Mononuclear cell (primary cell): ENCODE data around the gene LRRC55. TPM values are rescaled to one million over a fixed set of nuclear protein-coding genes. Genes with fewer than 3 reads are reported as not detected.

ENCODE experiments used
- H3K27me3 ChIP-seq: 2 replicates; pipeline ENCODE4 v1.6.0; 2011; ENCODE audit warnings: low read length, control low read depth; ENCODE audit not compliant: insufficient read depth
- H3K4me1 ChIP-seq: 2 replicates; pipeline ENCODE4 v1.5.1; 2011; ENCODE audit warnings: mild to moderate bottlenecking, low read length, control low read depth; ENCODE audit not compliant: insufficient read depth
- H3K4me3 ChIP-seq: 2 replicates; pipeline ENCODE4 v1.5.1; 2011; ENCODE audit warnings: mild to moderate bottlenecking, low read length, moderate library complexity
- H3K9me3 ChIP-seq: 2 replicates; pipeline ENCODE4 v1.5.1; 2011; ENCODE audit warnings: low read depth, mild to moderate bottlenecking, control low read depth, low read length
- total RNA-seq: library from RNA; depleted of rRNA; stranded (reverse); fragments of >200 nt; gene quantifications from one replicate; pipeline ENCODE4 v1.2.3, GENCODE V29; 2012

The LRRC55 gene
- total RNA-seq, 1 donor: not detected

GRCh38 chr11:57203882-57204480, 22.2 kb downstream of the LRRC55 start:
- Histone ChIP-seq H3K4me1 (no peaks in the 10 kb centered on the region), H3K27me3 (no peaks in the 10 kb centered on the region), H3K9me3 (no peaks in the 10 kb centered on the region), H3K4me3 (no peak overlapping the region)

DNA sequence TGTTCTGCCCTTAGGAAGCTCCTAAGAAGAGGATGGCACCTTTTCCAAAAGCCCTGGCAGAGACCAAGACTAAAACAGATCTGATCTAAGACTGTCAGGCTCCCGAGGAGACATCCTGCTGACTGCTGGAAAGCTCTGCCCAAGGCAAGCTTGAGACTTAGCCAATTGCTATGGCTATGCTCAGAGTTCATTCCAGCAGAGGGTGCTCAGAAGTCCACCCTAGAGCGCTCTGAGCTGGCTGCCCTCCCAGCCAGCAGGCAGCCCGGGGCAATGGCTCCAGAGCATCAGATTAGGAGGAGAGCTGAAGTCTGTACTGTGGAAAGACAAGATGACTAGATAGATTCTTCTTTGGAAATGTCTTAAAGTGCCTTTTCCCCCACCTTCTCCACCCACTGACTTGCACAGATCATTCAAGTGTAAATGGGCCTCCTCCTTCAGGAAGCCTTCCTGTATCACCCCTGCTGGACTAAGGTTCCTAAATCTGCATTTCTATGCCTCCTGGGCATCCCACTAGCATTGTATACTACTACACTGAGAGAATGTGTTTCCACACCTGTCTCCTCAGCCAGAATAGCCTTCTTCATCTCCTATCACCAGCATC, 23.4 kb downstream of the LRRC55 start:
- H3K4me1 ChIP-seq: no peaks in the 10 kb centered on the region
- no peak overlapping the region for H3K4me3 ChIP-seq
- no peaks in the 10 kb centered on the region for H3K27me3 ChIP-seq
- no peaks in the 10 kb centered on the region for H3K9me3 ChIP-seq

GRCh38 chr11:57207168-57207567, 25.4 kb downstream of the LRRC55 start:
- H3K4me3 ChIP-seq: no peak overlapping the region
- H3K27me3 ChIP-seq: no peaks in the 10 kb centered on the region
- H3K9me3 ChIP-seq: no peaks in the 10 kb centered on the region
- no peaks in the 10 kb centered on the region for H3K4me1 ChIP-seq

DNA sequence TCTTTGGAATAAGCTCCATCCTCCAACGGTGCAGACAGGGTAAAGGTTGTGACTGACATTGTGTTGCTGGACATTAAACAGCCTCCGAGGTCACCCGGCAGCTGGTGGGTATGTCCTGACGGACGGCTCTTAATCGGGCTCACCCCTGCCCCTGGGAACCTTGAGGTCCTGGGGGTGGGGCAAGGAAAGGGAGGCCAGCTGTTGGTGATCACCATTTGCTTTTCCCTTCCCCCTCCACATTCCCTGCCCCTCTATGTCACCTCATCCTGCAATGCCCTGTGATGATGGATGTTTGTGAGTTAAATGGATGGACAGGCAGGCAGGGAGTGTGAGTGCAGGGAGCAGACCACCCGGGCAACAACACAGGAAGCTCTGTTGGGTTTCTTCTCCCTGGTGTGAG, 29.0 kb downstream of the LRRC55 start:
- no peaks in the 10 kb centered on the region for H3K4me1 ChIP-seq
- H3K27me3 ChIP-seq: no peaks in the 10 kb centered on the region
- no peak overlapping the region for H3K4me3 ChIP-seq
- no peaks in the 10 kb centered on the region for H3K9me3 ChIP-seq

DNA sequence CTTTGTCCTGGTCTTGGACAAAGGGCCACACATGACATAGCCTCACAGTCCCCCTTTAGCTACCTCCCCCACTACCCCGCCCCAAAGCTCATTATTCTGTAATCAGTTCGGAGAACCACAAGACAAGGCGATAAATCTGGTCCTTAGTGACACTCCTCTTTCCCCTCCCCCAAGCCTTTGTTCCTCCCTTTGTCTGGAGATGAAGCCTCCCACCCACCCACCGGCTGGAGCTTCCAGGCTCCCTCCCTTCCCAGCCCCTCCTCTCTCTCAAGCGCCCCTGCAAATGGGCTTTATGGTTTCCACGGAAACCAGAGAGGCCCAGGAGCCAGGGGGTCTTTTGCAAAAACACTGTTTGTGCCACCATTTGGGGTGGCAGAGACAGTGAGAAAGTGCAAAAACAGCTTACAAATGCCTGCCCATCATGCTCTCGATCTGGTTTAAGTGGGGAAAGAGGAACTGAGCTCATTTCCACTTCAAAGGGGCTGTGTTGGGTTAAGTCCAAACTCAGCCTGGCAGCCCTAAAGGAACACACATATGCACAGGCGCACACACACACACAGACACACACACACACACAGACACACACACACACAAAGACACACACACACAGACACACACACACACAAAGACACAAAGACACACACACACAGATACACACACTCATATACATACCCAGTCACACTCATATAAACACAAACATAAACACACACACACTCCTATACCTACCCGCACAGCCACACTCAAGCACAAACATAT, 31.8 kb downstream of the LRRC55 start:
- H3K27me3 ChIP-seq: no peaks in the 10 kb centered on the region
- no peaks in the 10 kb centered on the region for H3K4me1 ChIP-seq
- H3K4me3 ChIP-seq: no peak overlapping the region
- H3K9me3 ChIP-seq: no peaks in the 10 kb centered on the region

- Histone ChIP-seq H3K27me3 (no peaks in the 10 kb centered on the region), H3K4me3 (no peak overlapping the region), H3K4me1 (peaks cover 4% of the 10 kb centered on the region), H3K9me3 (no peaks in the 10 kb centered on the region)
These were observed 32.3 kb downstream of the LRRC55 start for GRCh38 chr11:57214098-57214417.

DNA sequence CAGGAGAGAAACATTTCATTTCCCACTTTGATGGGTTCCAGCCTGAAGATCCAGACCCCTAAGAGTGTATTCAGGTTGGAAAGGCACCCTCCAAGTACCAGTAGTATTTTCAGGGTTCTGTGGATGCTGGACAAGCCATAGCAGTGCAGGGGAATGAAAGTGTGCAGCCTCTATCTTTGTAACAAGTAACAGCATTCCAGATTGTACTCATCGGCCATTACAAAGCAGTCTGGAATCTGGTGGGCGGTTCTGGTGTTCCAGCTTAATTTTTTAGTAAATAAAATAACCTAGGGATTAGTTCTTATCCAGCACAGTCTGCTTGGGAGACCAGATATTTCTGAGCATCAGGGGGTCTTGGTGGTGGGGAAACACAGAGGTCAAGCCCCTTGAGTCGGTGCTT, 32.7 kb downstream of the LRRC55 start:
- Histone ChIP-seq H3K27me3 (no peaks in the 10 kb centered on the region), H3K4me1 (peaks cover 4% of the 10 kb centered on the region), H3K9me3 (no peaks in the 10 kb centered on the region), H3K4me3 (no peak overlapping the region)

- Histone ChIP-seq H3K4me3 (no peak overlapping the region), H3K27me3 (no peaks in the 10 kb centered on the region), H3K4me1 (peaks cover 4% of the 10 kb centered on the region), H3K9me3 (no peaks in the 10 kb centered on the region)
These were observed 34.7 kb downstream of the LRRC55 start for GRCh38 chr11:57216463-57216862.

GRCh38 chr11:57217053-57217452, 35.3 kb downstream of the LRRC55 start:
- Histone ChIP-seq H3K4me1 (peaks cover 4% of the 10 kb centered on the region), H3K4me3 (no peak overlapping the region), H3K9me3 (no peaks in the 10 kb centered on the region)

DNA sequence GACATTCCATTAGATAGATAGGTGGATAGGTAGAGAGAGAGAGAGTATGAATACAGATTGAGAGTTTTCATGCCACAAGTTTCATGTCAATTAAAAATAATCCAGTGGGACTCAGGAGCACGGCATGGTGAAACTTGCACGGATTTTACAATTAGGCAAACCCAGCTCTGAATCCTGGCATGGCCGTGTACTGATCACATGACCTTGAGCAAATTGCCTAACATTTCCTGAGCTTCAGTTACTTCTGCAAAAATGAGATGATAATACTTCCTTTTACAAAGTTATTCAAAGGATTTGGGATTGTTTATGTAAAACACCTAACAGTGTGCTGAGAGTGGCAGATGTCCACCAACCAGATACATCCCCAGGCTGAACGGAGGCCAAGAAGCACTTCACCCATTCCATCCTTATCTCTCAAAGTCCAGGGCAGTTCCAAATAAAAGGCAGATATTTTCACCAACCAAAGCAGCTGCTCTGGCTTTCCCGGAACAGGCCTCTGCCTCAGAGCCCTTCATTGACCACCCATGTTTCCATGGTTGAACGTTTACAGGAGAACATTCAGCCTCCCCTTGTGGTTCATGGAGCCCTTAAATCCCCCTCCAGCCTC, 37.4 kb downstream of the LRRC55 start:
- no peaks in the 10 kb centered on the region for H3K9me3 ChIP-seq
- no peaks in the 10 kb centered on the region for H3K27me3 ChIP-seq
- no peak overlapping the region for H3K4me3 ChIP-seq
- H3K4me1 ChIP-seq: peaks cover 4% of the 10 kb centered on the region

More at GRCh38 chr11:57217053-57217452, 35.3 kb downstream of the LRRC55 start:
- H3K27me3 ChIP-seq: no peaks in the 10 kb centered on the region

GRCh38 chr11:57222239-57222638, 40.5 kb downstream of the LRRC55 start:
- Histone ChIP-seq H3K4me3 (no peak overlapping the region), H3K4me1 (peaks cover 4% of the 10 kb centered on the region), H3K27me3 (peaks cover 4% of the 10 kb centered on the region), H3K9me3 (no peaks in the 10 kb centered on the region)

DNA sequence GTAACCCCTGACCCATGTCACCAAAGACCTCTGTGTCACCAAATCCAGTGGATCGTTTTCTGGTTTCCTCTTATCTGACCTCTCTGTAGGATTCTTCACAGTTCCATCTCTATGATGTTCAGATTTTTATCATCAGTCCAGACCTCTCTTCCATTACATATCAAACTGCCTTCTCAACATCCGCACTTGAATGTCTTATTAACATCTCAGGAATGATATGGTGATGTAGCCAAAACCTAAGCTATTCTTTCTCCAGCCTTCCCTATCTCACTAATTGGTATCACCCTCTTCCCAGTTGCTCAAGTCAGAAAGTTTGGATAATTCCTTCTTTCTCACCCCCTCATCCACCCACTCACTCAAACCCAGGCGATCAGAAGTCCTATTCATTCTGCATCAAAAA, 41.8 kb downstream of the LRRC55 start:
- Histone ChIP-seq H3K9me3 (no peaks in the 10 kb centered on the region), H3K27me3 (peaks cover 4% of the 10 kb centered on the region), H3K4me1 (peaks cover 4% of the 10 kb centered on the region), H3K4me3 (no peak overlapping the region)

- H3K4me1 ChIP-seq: no peaks in the 10 kb centered on the region
- no peaks in the 10 kb centered on the region for H3K9me3 ChIP-seq
- no peak overlapping the region for H3K4me3 ChIP-seq
- H3K27me3 ChIP-seq: peaks cover 4% of the 10 kb centered on the region
These were observed 42.4 kb downstream of the LRRC55 start for GRCh38 chr11:57224128-57224527.

DNA sequence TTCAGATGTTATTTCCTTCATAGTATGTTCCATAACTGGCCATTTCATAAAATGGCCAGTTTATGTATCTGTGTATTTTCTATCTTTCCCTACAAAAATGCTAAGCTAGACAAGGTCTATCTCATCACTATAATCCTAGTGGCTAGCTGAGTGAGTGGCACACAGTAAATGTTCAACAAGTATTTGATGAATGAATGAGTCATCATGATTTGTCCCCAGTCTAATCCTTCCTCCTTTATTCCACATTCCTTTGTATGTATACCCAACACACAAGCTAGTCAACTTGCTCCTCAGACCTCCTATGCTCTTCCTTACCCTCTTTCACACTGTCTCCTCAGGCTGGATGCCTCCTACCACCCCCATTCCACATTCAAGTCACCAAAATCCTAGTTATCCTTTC, 42.8 kb downstream of the LRRC55 start:
- Histone ChIP-seq H3K27me3 (peaks cover 4% of the 10 kb centered on the region), H3K4me3 (no peak overlapping the region), H3K4me1 (no peaks in the 10 kb centered on the region)

GRCh38 chr11:57228600-57228999, 46.8 kb downstream of the LRRC55 start:
- H3K4me3 ChIP-seq: no peak overlapping the region
- H3K4me1 ChIP-seq: no peaks in the 10 kb centered on the region
- H3K9me3 ChIP-seq: no peaks in the 10 kb centered on the region
- H3K27me3 ChIP-seq: peaks cover 37% of the 10 kb centered on the region

More for the DNA sequence above, 42.8 kb downstream of the LRRC55 start:
- H3K9me3 ChIP-seq: no peaks in the 10 kb centered on the region
